Muscle layer of duodenum (tissue), 2 donors: ENCODE measurements around the gene PCNX1.
"Not testable (repeated sequence)": the region's sequence is repeated elsewhere in the genome, so short reads cannot be mapped to it uniquely, and the experiment has no call there.

ENCODE experiments used
- H3K27ac ChIP-seq: one replicate; pipeline ENCODE4 v1.7.0; 2013; ENCODE audit warnings: mild to moderate bottlenecking, low read length
- H3K27me3 ChIP-seq: one replicate; pipeline ENCODE4 v1.7.0; 2013; ENCODE audit warnings: low read depth, mild to moderate bottlenecking, control low read depth, low read length
- H3K36me3 ChIP-seq, 2 donors: one replicate each; pipeline ENCODE4 v1.7.0; 2013; ENCODE audit warnings: low read length in 2 of 2, control low read depth in 1 of 2, mild to moderate bottlenecking in 1 of 2; ENCODE audit not compliant: insufficient read depth in 2 of 2, control insufficient read depth in 1 of 2
- H3K4me1 ChIP-seq, 2 donors: one replicate each; pipeline ENCODE4 v1.7.0; 2013; ENCODE audit warnings: low read length in 2 of 2, mild to moderate bottlenecking in 2 of 2, control low read depth in 1 of 2, moderate library complexity in 1 of 2; ENCODE audit not compliant: insufficient read depth in 2 of 2, control insufficient read depth in 1 of 2
- H3K4me3 ChIP-seq, 2 donors: one replicate each; pipeline ENCODE4 v1.7.0; 2013; ENCODE audit warnings: low read length in 2 of 2, low read depth in 1 of 2, mild to moderate bottlenecking in 1 of 2
- H3K9me3 ChIP-seq, 2 donors: one replicate each; pipeline ENCODE4 v1.7.0; 2013; ENCODE audit warnings: low read length in 2 of 2, control low read depth in 1 of 2, mild to moderate bottlenecking in 1 of 2; ENCODE audit not compliant: control insufficient read depth in 1 of 2
- donor health status: healthy.

PCNX1 gene

GRCh38 chr14:70907176-70907995 is at the start of gene PCNX1:
Gene PCNX1 (plus strand): TSS chr14:70907459. CDS start chr14:70907851, 392 bp downstream.
- H3K4me1 ChIP-seq, result peaks cover 18 to 37% of the 10 kb centered on the region in 2 donors
- H3K36me3 ChIP-seq, result peaks cover 0 to 6% of the 10 kb centered on the region in 2 donors
- H3K4me3 ChIP-seq, result peak within 1 kb of the TSS; percentile 93 to 95
- no peaks in the 10 kb centered on the region for H3K27me3 ChIP-seq
- no peaks in the 10 kb centered on the region for H3K9me3 ChIP-seq
- peak within 1 kb of the TSS; percentile 97 for H3K27ac ChIP-seq

GRCh38 chr14:70857496-70857890 is 49.8 kb upstream of the PCNX1 start:
- Histone ChIP-seq H3K9me3 (no peaks in the 10 kb centered on the region), H3K36me3 (no peaks in the 10 kb centered on the region), H3K27ac (no peak overlapping the region), H3K27me3 (no peaks in the 10 kb centered on the region), H3K4me3 (no peak overlapping the region), H3K4me1 (no peaks in the 10 kb centered on the region)

- no peaks in the 10 kb centered on the region for H3K4me1 ChIP-seq
- no peaks in the 10 kb centered on the region for H3K36me3 ChIP-seq
- no peaks in the 10 kb centered on the region for H3K9me3 ChIP-seq
- H3K27me3 ChIP-seq, result no peaks in the 10 kb centered on the region
- no peak overlapping the region for H3K27ac ChIP-seq
- H3K4me3 ChIP-seq, result no peak overlapping the region
These were observed 48.6 kb upstream of the PCNX1 start for GRCh38 chr14:70858641-70859040.

GRCh38 chr14:70866992-70867391 is 40.3 kb upstream of the PCNX1 start:
- not testable (repeated sequence) for H3K27me3 ChIP-seq, H3K27ac ChIP-seq, H3K36me3 ChIP-seq, H3K4me1 ChIP-seq, H3K4me3 ChIP-seq
- peaks cover 0 to 11% of the 10 kb centered on the region in 2 donors for H3K9me3 ChIP-seq

- H3K9me3 ChIP-seq, result peaks cover 0 to 11% of the 10 kb centered on the region in 2 donors
These were observed 36.3 kb upstream of the PCNX1 start for GRCh38 chr14:70871001-70871400.

GRCh38 chr14:70871863-70872677 is 35.2 kb upstream of the PCNX1 start:
- Histone ChIP-seq H3K4me1 (no peaks in the 10 kb centered on the region), H3K9me3 (peaks cover 0 to 11% of the 10 kb centered on the region in 2 donors), H3K36me3 (no peaks in the 10 kb centered on the region), H3K27me3 (no peaks in the 10 kb centered on the region), H3K4me3 (peak overlapping the region in 1 of 2 donors; percentile 33), H3K27ac (no peak overlapping the region)

More at GRCh38 chr14:70871001-70871400, 36.3 kb upstream of the PCNX1 start:
- Histone ChIP-seq H3K4me1 (no peaks in the 10 kb centered on the region), H3K4me3 (no peak overlapping the region), H3K27me3 (no peaks in the 10 kb centered on the region), H3K27ac (no peak overlapping the region), H3K36me3 (no peaks in the 10 kb centered on the region)

- Histone ChIP-seq H3K9me3 (peaks cover 0 to 11% of the 10 kb centered on the region in 2 donors), H3K36me3 (no peaks in the 10 kb centered on the region), H3K4me1 (no peaks in the 10 kb centered on the region), H3K27me3 (no peaks in the 10 kb centered on the region), H3K4me3 (peak overlapping the region in 1 of 2 donors; percentile 33), H3K27ac (no peak overlapping the region)
These were observed 34.6 kb upstream of the PCNX1 start for GRCh38 chr14:70872678-70873020.

GRCh38 chr14:70873627-70874026 is 33.6 kb upstream of the PCNX1 start:
- H3K27ac ChIP-seq, result no peak overlapping the region
- peaks cover 0 to 11% of the 10 kb centered on the region in 2 donors for H3K9me3 ChIP-seq
- no peaks in the 10 kb centered on the region for H3K36me3 ChIP-seq
- no peak overlapping the region for H3K4me3 ChIP-seq
- no peaks in the 10 kb centered on the region for H3K4me1 ChIP-seq
- no peaks in the 10 kb centered on the region for H3K27me3 ChIP-seq

- H3K4me1 ChIP-seq, H3K4me3 ChIP-seq, H3K9me3 ChIP-seq, H3K27ac ChIP-seq, H3K36me3 ChIP-seq, H3K27me3 ChIP-seq: not testable (repeated sequence)
These were observed 31.3 kb upstream of the PCNX1 start for GRCh38 chr14:70875811-70876460.

GRCh38 chr14:70879448-70879847 is 27.8 kb upstream of the PCNX1 start:
- Histone ChIP-seq H3K4me3 (no peak overlapping the region), H3K36me3 (no peaks in the 10 kb centered on the region), H3K27ac (no peak overlapping the region), H3K4me1 (peaks cover 0 to 4% of the 10 kb centered on the region in 2 donors), H3K9me3 (no peaks in the 10 kb centered on the region), H3K27me3 (no peaks in the 10 kb centered on the region)

- H3K27me3 ChIP-seq, H3K4me1 ChIP-seq, H3K9me3 ChIP-seq, H3K36me3 ChIP-seq, H3K4me3 ChIP-seq, H3K27ac ChIP-seq: not testable (repeated sequence)
These were observed 26.4 kb upstream of the PCNX1 start for GRCh38 chr14:70880888-70881287.
